H9 (cell line): ENCODE data around the gene RNF213. TPM values are rescaled to one million over a fixed set of nuclear protein-coding genes. Genes with fewer than 3 reads are reported as not detected.

Experiments used
- DNase-seq: peaks from one replicate; pipeline ENCODE4 v3.0.0-alpha.2; 2017
- H2AFZ ChIP-seq: one replicate; pipeline ENCODE4 v1.6.1; 2013; ENCODE audit warnings: mild to moderate bottlenecking, low read length, control low read depth, moderate library complexity
- H2AK5ac ChIP-seq: 2 replicates; pipeline ENCODE4 v1.6.1; 2013; ENCODE audit warnings: low read length, control low read depth, mixed read lengths; ENCODE audit not compliant: insufficient read length
- H2BK120ac ChIP-seq: one replicate; pipeline ENCODE4 v1.6.1; 2013; ENCODE audit warnings: low read depth, mild to moderate bottlenecking, low read length, control low read depth, inconsistent platforms; ENCODE audit not compliant: poor library complexity, severe bottlenecking
- H2BK12ac ChIP-seq: 2 replicates; pipeline ENCODE4 v1.6.1; 2013; ENCODE audit warnings: low read length, control low read depth, mixed read lengths, low read depth; ENCODE audit not compliant: insufficient read length
- H2BK15ac ChIP-seq: 2 replicates; pipeline ENCODE4 v1.6.1; 2013; ENCODE audit warnings: low read depth, low read length, control low read depth
- H2BK20ac ChIP-seq: one replicate; pipeline ENCODE4 v1.6.1; 2013; ENCODE audit warnings: low read depth, mild to moderate bottlenecking, low read length, control low read depth, inconsistent platforms; ENCODE audit not compliant: poor library complexity, severe bottlenecking
- H2BK5ac ChIP-seq: 2 replicates; pipeline ENCODE4 v1.6.1; 2013; ENCODE audit warnings: low read length, control low read depth, mixed read lengths; ENCODE audit not compliant: insufficient read length
- H3K14ac ChIP-seq: 2 replicates; pipeline ENCODE4 v1.6.1; 2013; ENCODE audit warnings: low read length, control low read depth; ENCODE audit not compliant: insufficient read depth
- H3K18ac ChIP-seq: 2 replicates; pipeline ENCODE4 v1.6.1; 2013; ENCODE audit warnings: low read depth, mild to moderate bottlenecking, mixed read lengths, low read length, control low read depth; ENCODE audit not compliant: insufficient read length
- H3K23ac ChIP-seq: 2 replicates; pipeline ENCODE4 v1.6.1; 2013; ENCODE audit warnings: low read length, control low read depth, mixed read lengths, low read depth; ENCODE audit not compliant: insufficient read length
- H3K23me2 ChIP-seq: 2 replicates; pipeline ENCODE4 v1.6.1; 2013; ENCODE audit warnings: low read depth, mild to moderate bottlenecking, mixed read lengths, low read length, control low read depth; ENCODE audit not compliant: insufficient read length, poor library complexity, severe bottlenecking
- H3K27ac ChIP-seq: 2 replicates; pipeline ENCODE4 v1.5.1; 2013; ENCODE audit warnings: low read length, control low read depth, mixed read lengths, low read depth; ENCODE audit not compliant: insufficient read length
- H3K27me3 ChIP-seq: 2 replicates; pipeline ENCODE4 v1.6.1; 2013; ENCODE audit warnings: low read length, control low read depth, inconsistent platforms; ENCODE audit not compliant: insufficient read depth
- H3K4ac ChIP-seq: 2 replicates; pipeline ENCODE4 v1.6.1; 2013; ENCODE audit warnings: low read depth, mild to moderate bottlenecking, control low read depth, inconsistent platforms, low read length, moderate library complexity
- H3K4me1 ChIP-seq: 2 replicates; pipeline ENCODE4 v1.6.1; 2013; ENCODE audit warnings: low read length, control low read depth, inconsistent platforms; ENCODE audit not compliant: insufficient read depth
- H3K4me2 ChIP-seq: 2 replicates; pipeline ENCODE4 v1.6.1; 2013; ENCODE audit warnings: low read length, control low read depth, mixed read lengths; ENCODE audit not compliant: insufficient read length, insufficient read depth
- H3K56ac ChIP-seq: 2 replicates; pipeline ENCODE4 v1.6.1; 2013; ENCODE audit warnings: low read depth, mild to moderate bottlenecking, mixed read lengths, low read length, control low read depth; ENCODE audit not compliant: insufficient read length
- H3K79me1 ChIP-seq: 2 replicates; pipeline ENCODE4 v1.6.1; 2013; ENCODE audit warnings: low read depth, mild to moderate bottlenecking, moderate library complexity, low read length, control low read depth, inconsistent platforms; ENCODE audit not compliant: insufficient read depth, poor library complexity, severe bottlenecking
- H3K79me2 ChIP-seq: 2 replicates; pipeline ENCODE4 v1.6.1; 2013; ENCODE audit warnings: low read length, control low read depth, inconsistent platforms; ENCODE audit not compliant: insufficient read depth
- H3K9ac ChIP-seq: 2 replicates; pipeline ENCODE4 v1.6.1; 2013; ENCODE audit warnings: low read length, control low read depth, mixed read lengths; ENCODE audit not compliant: insufficient read length; ENCODE audit errors: extremely low read depth
- H3K9me3 ChIP-seq: one replicate; pipeline ENCODE4 v1.6.1; 2013; ENCODE audit warnings: low read depth, low read length, inconsistent platforms; ENCODE audit not compliant: control insufficient read depth
- H3T11ph ChIP-seq: one replicate; pipeline ENCODE4 v1.6.1; 2013; ENCODE audit warnings: mild to moderate bottlenecking, low read length, control low read depth, inconsistent platforms
- H4K20me1 ChIP-seq: one replicate; pipeline ENCODE4 v1.6.1; 2013; ENCODE audit not compliant: control insufficient read depth, insufficient read length, insufficient read depth
- H4K5ac ChIP-seq: 2 replicates; pipeline ENCODE4 v1.6.1; 2013; ENCODE audit warnings: low read depth, mild to moderate bottlenecking, mixed read lengths, low read length, control low read depth; ENCODE audit not compliant: insufficient read length
- H4K8ac ChIP-seq: replicated peaks from 2 replicates; pipeline ENCODE4 v1.6.1; 2013; ENCODE audit warnings: low read length, control low read depth, mixed read lengths, low read depth; ENCODE audit not compliant: insufficient read length
- H4K91ac ChIP-seq: 2 replicates; pipeline ENCODE4 v1.6.1; 2013; ENCODE audit warnings: low read depth, mild to moderate bottlenecking, moderate library complexity, mixed read lengths, low read length, control low read depth; ENCODE audit not compliant: insufficient read length
- H3K27ac Mint-ChIP-seq, 3 experiments: 2 replicates in 2 of 3; 3 replicates in 1 of 3; pipeline ENCODE4 v1.8.0; 2020 to 2021; ENCODE audit warnings: mixed read lengths in 3 of 3, mild to moderate bottlenecking in 1 of 3, moderate library complexity in 1 of 3
- H3K27me3 Mint-ChIP-seq: 2 replicates; pipeline ENCODE4 v1.8.0; 2021; ENCODE audit warnings: low read depth, mild to moderate bottlenecking, moderate library complexity, mixed read lengths
- H3K36me3 Mint-ChIP-seq, 3 experiments: 2 replicates in 2 of 3; 3 replicates in 1 of 3; pipeline ENCODE4 v1.8.0; 2020 to 2021; ENCODE audit warnings: low read depth in 3 of 3, mixed read lengths in 3 of 3; ENCODE audit not compliant: insufficient read depth in 1 of 3
- H3K4me1 Mint-ChIP-seq, 2 experiments: 2 replicates each; pipeline ENCODE4 v1.8.0; 2020; ENCODE audit warnings: mixed read lengths in 2 of 2
- H3K4me3 Mint-ChIP-seq, 2 experiments: 2 replicates in 1 of 2; 3 replicates in 1 of 2; pipeline ENCODE4 v1.8.0; 2020 to 2021; ENCODE audit warnings: mild to moderate bottlenecking in 2 of 2, mixed read lengths in 2 of 2, moderate library complexity in 1 of 2
- H3K9me3 Mint-ChIP-seq, 2 experiments: 2 replicates in 1 of 2; 3 replicates in 1 of 2; pipeline ENCODE4 v1.8.0; 2020; ENCODE audit warnings: mild to moderate bottlenecking in 2 of 2, mixed read lengths in 2 of 2, moderate library complexity in 1 of 2
- CTCF ChIP-seq: fragments of 200-600 bp; sonication (generic); conservative IDR thresholded peaks from 3 replicates; pipeline ENCODE4 v1.8.0; 2021; ENCODE audit warnings: antibody characterized with exemption, mild to moderate bottlenecking
- WGBS: extraction: QIAGEN DNeasy Blood & Tissue Kit; methylation state at CpG from one replicate; pipeline ENCODE4 v1.1.7; 2013; ENCODE audit warnings: missing lambda C conversion rate, low lambda C conversion rate, mixed read lengths; ENCODE audit not compliant: insufficient read length; ENCODE audit errors: extremely low coverage; 5-methylcytosine and 5-hydroxymethylcytosine counted together
- total RNA-seq: library from RNA; stranded (reverse); gene quantifications from 2 replicates; pipeline ENCODE4 v1.2.1, GENCODE V29; 2021

RNF213 gene
- total RNA-seq, 1 experiment from 2014 or later = 34.3 TPM

- Mint-ChIP-seq H3K27ac (no peak overlapping the region), H3K9me3 (peaks cover 13 to 21% of the 10 kb centered on the region in 2 experiments), H3K36me3 (peaks cover 26 to 45% (median 36%) of the 10 kb centered on the region in 3 experiments), H3K4me3 (no peak overlapping the region), H3K27me3 (no peaks in the 10 kb centered on the region), H3K4me1 (peaks cover 24 to 26% of the 10 kb centered on the region in 2 experiments)
- DNase-seq = no peak
- no peaks in the 10 kb centered on the region for H3K27me3 ChIP-seq
- no peak overlapping the region for H4K5ac ChIP-seq
- H2AFZ ChIP-seq = no peak overlapping the region
- H3K9ac ChIP-seq = no peak overlapping the region
- no peak overlapping the region for H2AK5ac ChIP-seq
- H3K79me1 ChIP-seq = no peaks in the 10 kb centered on the region
- H3K56ac ChIP-seq = no peak overlapping the region
- no peak overlapping the region for H3K27ac ChIP-seq
- no peak overlapping the region for H4K91ac ChIP-seq
- no peak overlapping the region for H3K23ac ChIP-seq
- H3T11ph ChIP-seq = no peak overlapping the region
- no peak overlapping the region for H2BK15ac ChIP-seq
- no peak overlapping the region for H4K8ac ChIP-seq
- no peaks in the 10 kb centered on the region for H4K20me1 ChIP-seq
- no peak overlapping the region for H2BK12ac ChIP-seq
- no peak overlapping the region for H2BK20ac ChIP-seq
- H3K79me2 ChIP-seq = no peaks in the 10 kb centered on the region
- TF ChIP-seq CTCF = no peak
- no peak overlapping the region for H2BK5ac ChIP-seq
- WGBS = no CpG with 5 or more reads among the region's 14 CpGs
- no peak overlapping the region for H3K4ac ChIP-seq
- no peaks in the 10 kb centered on the region for H3K23me2 ChIP-seq
- no peak overlapping the region for H3K4me2 ChIP-seq
- no peak overlapping the region for H3K14ac ChIP-seq
- H3K9me3 ChIP-seq = peaks cover 4% of the 10 kb centered on the region
- H3K18ac ChIP-seq = no peak overlapping the region
- H3K4me1 ChIP-seq = no peaks in the 10 kb centered on the region
- no peak overlapping the region for H2BK120ac ChIP-seq
Observed at GRCh38 chr17:80228477-80228876, 32.2 kb upstream of the RNF213 start.
